IMR-90 (cell line): Measurements from ENCODE around the gene AK1. TPM values are rescaled to one million over a fixed set of nuclear protein-coding genes. Genes with fewer than 3 reads are reported as not detected.

Source experiments
- ATAC-seq: fragments of 200-7000 bp; cut with Tn5 transposase; 2 replicates; pipeline ENCODE4 v1.9.1; 2020; ENCODE audit warnings: low read depth, mild to moderate bottlenecking, moderate library complexity
- BruUV-seq: library from RNA; stranded (reverse); fragments of 400-500 nt; replicated peaks from 2 replicates; lab custom pipeline; 2021; lab: Mats Ljungman, UMichigan
- CTCF ChIA-PET: fragments of 300-600 bp; formaldehyde crosslinking; extraction: SDS; loops from one replicate; lab custom pipeline; 2021; ENCODE audit warnings: antibody characterized with exemption; lab: Yijun Ruan, JAX
- POLR2A ChIA-PET: fragments of 300-600 bp; sonication (Branson Sonifier 250); formaldehyde crosslinking; loops from one replicate; lab custom pipeline; 2022; ENCODE audit warnings: antibody characterized with exemption; ENCODE audit not compliant: unreplicated experiment; lab: Charles Lee
- DNase-seq: peaks from one replicate; pipeline ENCODE4 v3.0.0; 2013
- H2AFZ ChIP-seq: replicated peaks from 2 replicates; pipeline ENCODE3; 2013; ENCODE audit warnings: low read length, mild to moderate bottlenecking; ENCODE audit not compliant: poor library complexity
- H2AK5ac ChIP-seq: 2 replicates; pipeline ENCODE4 v1.6.1; 2013; ENCODE audit warnings: low read depth, low read length, inconsistent platforms
- H2AK9ac ChIP-seq: replicated peaks from 2 replicates; pipeline ENCODE3; 2013; ENCODE audit warnings: mild to moderate bottlenecking, low read depth, low read length, moderate library complexity; ENCODE audit not compliant: poor library complexity
- H2BK120ac ChIP-seq: 2 replicates; pipeline ENCODE4 v1.6.1; 2013; ENCODE audit warnings: low read depth, low read length, inconsistent platforms
- H2BK15ac ChIP-seq: 3 replicates; pipeline ENCODE4 v1.6.1; 2013; ENCODE audit warnings: low read depth, low read length, inconsistent platforms
- H2BK20ac ChIP-seq: 2 replicates; pipeline ENCODE4 v1.6.1; 2013; ENCODE audit warnings: low read depth, mild to moderate bottlenecking, inconsistent platforms, low read length, moderate library complexity
- H2BK5ac ChIP-seq: 2 replicates; pipeline ENCODE4 v1.6.1; 2013; ENCODE audit warnings: mild to moderate bottlenecking, low read depth, low read length, inconsistent platforms; ENCODE audit not compliant: poor library complexity, severe bottlenecking
- H3K14ac ChIP-seq: replicated peaks from 2 replicates; pipeline ENCODE4 v1.6.1; 2013; ENCODE audit warnings: low read depth, low read length, inconsistent platforms
- H3K18ac ChIP-seq: 2 replicates; pipeline ENCODE4 v1.6.1; 2013; ENCODE audit warnings: low read depth, low read length, control low read depth
- H3K23ac ChIP-seq: 2 replicates; pipeline ENCODE4 v1.6.1; 2013; ENCODE audit warnings: low read depth, low read length, inconsistent platforms
- H3K27ac ChIP-seq: 2 replicates; pipeline ENCODE4 v1.5.1; 2013; ENCODE audit warnings: mild to moderate bottlenecking, control low read depth, low read length; ENCODE audit not compliant: insufficient read depth
- H3K27me3 ChIP-seq: 2 replicates; pipeline ENCODE4 v1.6.1; 2013; ENCODE audit warnings: low read length; ENCODE audit not compliant: control insufficient read depth, insufficient read depth
- H3K36me3 ChIP-seq: 2 replicates; pipeline ENCODE4 v1.6.1; 2013; ENCODE audit warnings: low read length, mixed read lengths; ENCODE audit not compliant: control insufficient read depth, insufficient read depth
- H3K4ac ChIP-seq: 2 replicates; pipeline ENCODE4 v1.6.1; 2013; ENCODE audit warnings: low read depth, low read length, inconsistent platforms
- H3K4me1 ChIP-seq: 2 replicates; pipeline ENCODE4 v1.6.1; 2013; ENCODE audit warnings: low read length, mixed read lengths; ENCODE audit not compliant: control insufficient read depth, insufficient read depth
- H3K4me2 ChIP-seq: 2 replicates; pipeline ENCODE4 v1.6.1; 2013; ENCODE audit warnings: low read depth, mild to moderate bottlenecking, control low read depth, low read length, moderate library complexity
- H3K4me3 ChIP-seq: 2 replicates; pipeline ENCODE4 v1.5.1; 2013; ENCODE audit warnings: low read depth, mild to moderate bottlenecking, control low read depth, low read length, moderate library complexity; ENCODE audit not compliant: insufficient read depth
- H3K56ac ChIP-seq: 2 replicates; pipeline ENCODE4 v1.6.1; 2013; ENCODE audit warnings: low read length, inconsistent platforms; ENCODE audit not compliant: insufficient read depth; ENCODE audit errors: extremely low read depth
- H3K79me1 ChIP-seq, 2 experiments: 2 replicates each; pipeline ENCODE4 v1.6.1; 2013; ENCODE audit warnings: low read length in 2 of 2, inconsistent platforms in 1 of 2, low read depth in 1 of 2
- H3K9ac ChIP-seq: 2 replicates; pipeline ENCODE4 v1.6.1; 2013; ENCODE audit warnings: low read depth, low read length, control low read depth
- H3K9me1 ChIP-seq: 2 replicates; pipeline ENCODE4 v1.6.1; 2013; ENCODE audit warnings: low read length, inconsistent platforms; ENCODE audit not compliant: insufficient read depth
- H3K9me3 ChIP-seq: 2 replicates; pipeline ENCODE4 v1.6.1; 2013; ENCODE audit warnings: low read length; ENCODE audit not compliant: control insufficient read depth, insufficient read depth
- H4K20me1 ChIP-seq: 2 replicates; pipeline ENCODE4 v1.6.1; 2013; ENCODE audit warnings: low read length, inconsistent platforms; ENCODE audit not compliant: insufficient read depth
- H4K5ac ChIP-seq: 2 replicates; pipeline ENCODE4 v1.6.1; 2013; ENCODE audit warnings: mild to moderate bottlenecking, low read depth, low read length, control low read depth
- H4K8ac ChIP-seq, 2 experiments: 2 replicates each; pipeline ENCODE4 v1.6.1; 2013; ENCODE audit warnings: low read depth in 2 of 2, low read length in 2 of 2, control low read depth in 1 of 2, inconsistent platforms in 1 of 2
- H4K91ac ChIP-seq: 2 replicates; pipeline ENCODE4 v1.6.1; 2013; ENCODE audit warnings: low read depth, low read length, inconsistent platforms; ENCODE audit not compliant: insufficient read depth
- BHLHE40 ChIP-seq: fragments of 150-350 bp; IDR thresholded peaks from 2 replicates; pipeline ENCODE4 v1.6.1; 2016; ENCODE audit warnings: mild to moderate bottlenecking, low read depth, low read length
- CEBPB ChIP-seq: IDR thresholded peaks from 2 replicates; pipeline ENCODE4 v1.6.1; 2012; ENCODE audit warnings: low read depth, low read length, improper control_type of control experiment
- CHD1 ChIP-seq: IDR thresholded peaks from 2 replicates; pipeline ENCODE4 v1.6.1; 2012; ENCODE audit warnings: low read depth, low read length, improper control_type of control experiment
- ELK1 ChIP-seq: fragments of 150-350 bp; IDR thresholded peaks from 2 replicates; pipeline ENCODE4 v1.6.1; 2016; ENCODE audit warnings: low read depth, mild to moderate bottlenecking, low read length, moderate library complexity, borderline replicate concordance
- FOS ChIP-seq: fragments of 150-350 bp; IDR thresholded peaks from 2 replicates; pipeline ENCODE4 v1.6.1; 2016; ENCODE audit warnings: low read depth, low read length
- MAFK ChIP-seq: IDR thresholded peaks from 2 replicates; pipeline ENCODE4 v1.6.1; 2012; ENCODE audit warnings: low read depth, low read length, improper control_type of control experiment
- MAZ ChIP-seq: IDR thresholded peaks from 2 replicates; pipeline ENCODE4 v1.6.1; 2012; ENCODE audit warnings: low read depth, mild to moderate bottlenecking, low read length, improper control_type of control experiment, moderate library complexity, borderline replicate concordance
- MXI1 ChIP-seq: IDR thresholded peaks from 2 replicates; pipeline ENCODE4 v1.6.1; 2012; ENCODE audit warnings: low read depth, mild to moderate bottlenecking, low read length, moderate library complexity, borderline replicate concordance
- NFE2L2 ChIP-seq: fragments of 150-350 bp; IDR thresholded peaks from 2 replicates; pipeline ENCODE4 v1.6.1; 2016; ENCODE audit warnings: low read depth, mild to moderate bottlenecking, low read length
- RAD21 ChIP-seq: IDR thresholded peaks from 2 replicates; pipeline ENCODE4 v1.6.1; 2012; ENCODE audit warnings: low read length, improper control_type of control experiment
- RCOR1 ChIP-seq: IDR thresholded peaks from 2 replicates; pipeline ENCODE4 v1.6.1; 2012; ENCODE audit warnings: mild to moderate bottlenecking, low read length, improper control_type of control experiment; ENCODE audit not compliant: insufficient replicate concordance
- RFX5 ChIP-seq: IDR thresholded peaks from 2 replicates; pipeline ENCODE4 v1.8.0; 2012; ENCODE audit warnings: low read depth, mild to moderate bottlenecking, low read length, moderate library complexity
- SMC3 ChIP-seq: fragments of 150-350 bp; IDR thresholded peaks from 2 replicates; pipeline ENCODE4 v1.6.1; 2016; ENCODE audit warnings: low read depth, mild to moderate bottlenecking, antibody characterized with exemption, low read length, moderate library complexity
- WGBS, 2 experiments: methylation state at CpG; one replicate each; pipeline versions ENCODE4 v1.1.5 to v1.1.7; 2013; ENCODE audit warnings: missing lambda C conversion rate in 2 of 2; ENCODE audit not compliant: insufficient read length in 1 of 2; ENCODE audit errors: extremely low coverage in 2 of 2; 5-methylcytosine and 5-hydroxymethylcytosine counted together
- dilution Hi-C: fragments of 300-500 bp; cut with HindIII; formaldehyde crosslinking; loops from one replicate; pipeline ENCODE4 v1.14.3; 2018; ENCODE audit warnings: low sequenced_read_pairs; ENCODE audit not compliant: unreplicated experiment
- in situ Hi-C: fragments of 300-500 bp; cut with MboI; formaldehyde crosslinking; loops from 3 replicates; pipeline ENCODE4 v1.14.3; 2019; ENCODE audit warnings: low sequenced_read_pairs, inconsistent platforms, mixed read lengths
- intact Hi-C: fragments of 100-400 bp; cut with micrococcal nuclease; formaldehyde crosslinking; loops from 2 replicates; pipeline ENCODE4 v1.10.0; 2022
- polyA plus RNA-seq, 3 experiments: library from polyadenylated mRNA; depleted of rRNA; stranded (reverse); fragments of >200 nt; gene quantifications; 2 replicates each; pipeline ENCODE4 v1.2.3, GENCODE V29; 2012; ENCODE audit warnings: low replicate concordance in 1 of 3
- total RNA-seq: library from RNA; depleted of rRNA; stranded (reverse); fragments of >200 nt; gene quantifications from 2 replicates; pipeline ENCODE4 v1.2.3, GENCODE V29; 2012

AK1 gene
- total and polyA plus RNA-seq, 2 of the 4 experiments (the other 2 are of a cell fraction), result 44.8 to 119 TPM

GRCh38 chr9:127880143-127880542 is 2.7 kb upstream of the AK1 start:
- in situ Hi-C loops (no loop called here), dilution Hi-C loops (no loop called here), intact Hi-C loops (no loop called here)
- CTCF ChIA-PET, result interaction anchor here (0.6 kb wide), 1 partner anchor 155 kb away, joined by 4 read pairs; no protein-coding TSS in a partner anchor
- no peak overlapping the region for H3K27ac ChIP-seq
- H3K9me1 ChIP-seq, result no peaks in the 10 kb centered on the region; the same call in 1 of the 2 replicates
- H3K4me2 ChIP-seq, result no peak overlapping the region
- H3K18ac ChIP-seq, result no peak overlapping the region
- no peaks in the 10 kb centered on the region for H4K20me1 ChIP-seq
- no peak overlapping the region for H3K4me3 ChIP-seq
- no TSS peak for BruUV-seq
- no peak overlapping the region for H2BK15ac ChIP-seq
- no peak overlapping the region for H3K9ac ChIP-seq
- no peak overlapping the region for H3K14ac ChIP-seq
- no peak overlapping the region for H2AK9ac ChIP-seq
- no peak overlapping the region for H2BK5ac ChIP-seq
- DNase-seq, result no peak
- H4K5ac ChIP-seq, result no peak overlapping the region
- POLR2A ChIA-PET, result no interaction called here
- H3K9me3 ChIP-seq, result no peaks in the 10 kb centered on the region
- H2BK120ac ChIP-seq, result no peak overlapping the region
- no peak overlapping the region for H3K4ac ChIP-seq
- no CpG with 5 or more reads among the region's 8 CpGs for WGBS, 2 experiments
- H3K79me1 ChIP-seq, result peaks cover 12 to 26% of the 10 kb centered on the region in 2 experiments; a peak in 3 of 4 replicates
- no peak overlapping the region for H2BK20ac ChIP-seq
- no peak overlapping the region for H2AFZ ChIP-seq
- ATAC-seq, result no peak
- no peak overlapping the region for H4K91ac ChIP-seq
- H3K36me3 ChIP-seq, result peaks cover 18% of the 10 kb centered on the region
- no peak overlapping the region for H3K23ac ChIP-seq
- H2AK5ac ChIP-seq, result no peak overlapping the region
- TF ChIP-seq RFX5 (no peak), ELK1 (no peak), NFE2L2 (no peak), CEBPB (no peak), MAZ (no peak), BHLHE40 (no peak), CHD1 (no peak), SMC3 (no peak), FOS (no peak), RAD21 (no peak), MXI1 (no peak), RCOR1 (no peak), MAFK (no peak)
- no peak overlapping the region for H3K56ac ChIP-seq
- H4K8ac ChIP-seq, result no peak overlapping the region
- H3K27me3 ChIP-seq, result no peaks in the 10 kb centered on the region
- peaks cover 25% of the 10 kb centered on the region for H3K4me1 ChIP-seq
